NCI-H748 treated with DMSO at 0.1 percent for 48 hours (cell line): ENCODE measurements around the gene TGM5.
"Not testable (repeated sequence)": the region's sequence is repeated elsewhere in the genome, so short reads cannot be mapped to it uniquely, and the experiment has no call there.

ENCODE experiments used
- DNase-seq: peaks from one replicate; lab custom pipeline; 2025; lab: John Stamatoyannopoulos, UW

The TGM5 gene, protein sequence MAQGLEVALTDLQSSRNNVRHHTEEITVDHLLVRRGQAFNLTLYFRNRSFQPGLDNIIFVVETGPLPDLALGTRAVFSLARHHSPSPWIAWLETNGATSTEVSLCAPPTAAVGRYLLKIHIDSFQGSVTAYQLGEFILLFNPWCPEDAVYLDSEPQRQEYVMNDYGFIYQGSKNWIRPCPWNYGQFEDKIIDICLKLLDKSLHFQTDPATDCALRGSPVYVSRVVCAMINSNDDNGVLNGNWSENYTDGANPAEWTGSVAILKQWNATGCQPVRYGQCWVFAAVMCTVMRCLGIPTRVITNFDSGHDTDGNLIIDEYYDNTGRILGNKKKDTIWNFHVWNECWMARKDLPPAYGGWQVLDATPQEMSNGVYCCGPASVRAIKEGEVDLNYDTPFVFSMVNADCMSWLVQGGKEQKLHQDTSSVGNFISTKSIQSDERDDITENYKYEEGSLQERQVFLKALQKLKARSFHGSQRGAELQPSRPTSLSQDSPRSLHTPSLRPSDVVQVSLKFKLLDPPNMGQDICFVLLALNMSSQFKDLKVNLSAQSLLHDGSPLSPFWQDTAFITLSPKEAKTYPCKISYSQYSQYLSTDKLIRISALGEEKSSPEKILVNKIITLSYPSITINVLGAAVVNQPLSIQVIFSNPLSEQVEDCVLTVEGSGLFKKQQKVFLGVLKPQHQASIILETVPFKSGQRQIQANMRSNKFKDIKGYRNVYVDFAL

DNA sequence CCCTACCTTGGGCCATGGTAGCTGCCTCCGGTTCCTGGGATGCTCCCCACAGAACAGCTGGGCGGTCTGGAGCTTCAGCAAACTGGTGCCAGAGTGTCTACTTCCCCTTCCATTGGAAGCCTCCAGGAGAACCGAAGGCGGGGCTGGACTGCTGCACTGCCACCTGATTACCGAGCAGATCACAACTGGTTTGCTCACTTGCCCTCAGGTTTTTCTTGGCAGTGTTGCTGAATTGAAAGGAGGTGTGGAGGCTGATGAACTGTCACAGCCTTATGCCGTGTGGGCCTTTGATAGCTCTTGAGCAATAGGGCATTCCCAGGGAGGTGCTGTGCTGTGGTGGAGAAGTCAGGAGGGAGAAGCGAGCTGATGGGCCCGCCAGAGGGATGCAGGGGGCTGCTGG is at the start of gene TGM5:
TSS of gene TGM5 (minus strand) at position 95 of the 400 bp plus-strand sequence. CDS start at position 16, 79 bp downstream.
- no peak for DNase-seq

DNA sequence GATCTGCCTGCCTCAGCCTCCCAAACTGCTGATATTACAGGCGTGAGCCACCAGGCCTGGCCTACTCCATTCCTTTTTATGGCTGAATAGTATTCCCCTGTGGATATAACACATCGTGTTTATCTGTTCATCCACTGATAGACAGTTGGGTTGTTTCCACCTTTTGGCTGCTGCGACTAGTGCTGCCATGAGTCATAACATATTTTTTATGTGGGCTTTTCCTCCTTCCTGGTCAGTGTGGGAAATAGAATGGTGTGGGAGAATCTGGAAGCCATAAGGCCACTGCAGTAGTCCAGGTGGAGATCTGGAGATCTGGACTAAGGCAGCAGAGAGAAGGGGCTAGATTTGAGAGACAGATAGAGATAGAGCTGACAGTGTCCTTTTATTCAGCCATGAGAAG is 47.4 kb upstream of the TGM5 start:
- no peak for DNase-seq

DNA sequence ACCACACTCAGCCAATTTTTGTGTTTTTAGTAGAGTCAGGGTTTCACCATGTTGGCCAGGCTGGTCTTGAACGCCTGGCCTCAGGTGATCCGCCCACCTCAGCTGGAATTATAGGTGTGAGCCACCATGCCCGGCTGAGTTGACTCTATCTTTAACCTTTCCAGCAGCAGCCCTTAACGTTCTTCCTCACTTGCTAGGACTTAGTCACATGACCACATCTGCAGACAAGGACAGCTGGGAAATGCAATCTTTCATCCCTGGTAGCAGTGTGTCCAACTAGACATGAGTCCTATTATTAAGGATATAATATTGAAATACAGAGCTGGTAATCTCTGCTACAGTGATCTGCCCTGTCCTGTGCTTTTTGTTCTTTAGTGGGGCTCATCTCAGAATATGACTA is 45.6 kb upstream of the TGM5 start:
- DNase-seq = no peak

DNA sequence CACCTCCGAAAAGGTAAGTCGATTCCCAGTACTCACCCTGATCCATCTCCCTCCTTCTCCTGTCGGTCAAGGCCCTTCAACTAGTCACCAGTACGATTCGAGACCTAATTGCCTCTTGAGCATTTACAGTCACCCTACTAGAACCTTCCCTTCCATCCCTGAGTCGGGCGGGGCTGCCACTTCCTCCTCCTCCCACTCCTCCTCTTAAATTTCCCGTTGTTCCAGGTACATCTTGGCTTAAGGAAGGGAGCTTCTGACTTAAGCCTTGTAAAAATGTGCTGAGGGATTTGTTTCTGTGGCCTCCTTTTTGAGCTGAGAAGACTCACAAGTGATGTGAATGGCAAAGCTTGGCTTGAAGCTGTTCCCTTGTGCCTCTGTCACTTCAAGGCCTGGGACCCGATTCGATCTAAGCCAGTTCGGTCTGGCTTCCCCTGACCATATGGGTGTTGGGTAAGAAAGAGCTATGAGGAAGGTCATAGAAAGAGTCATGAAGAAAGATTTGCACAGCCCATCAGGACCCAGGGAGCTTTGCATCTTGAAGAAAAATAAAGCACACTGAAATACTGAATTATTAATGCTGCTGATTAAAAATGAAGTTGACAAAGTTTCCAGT is 35.6 kb upstream of the TGM5 start, which contains the start of gene TGM7:
TSS of gene TGM7 (minus strand) at position 51 of the 613 bp plus-strand sequence.
- DNase-seq = no peak

DNA sequence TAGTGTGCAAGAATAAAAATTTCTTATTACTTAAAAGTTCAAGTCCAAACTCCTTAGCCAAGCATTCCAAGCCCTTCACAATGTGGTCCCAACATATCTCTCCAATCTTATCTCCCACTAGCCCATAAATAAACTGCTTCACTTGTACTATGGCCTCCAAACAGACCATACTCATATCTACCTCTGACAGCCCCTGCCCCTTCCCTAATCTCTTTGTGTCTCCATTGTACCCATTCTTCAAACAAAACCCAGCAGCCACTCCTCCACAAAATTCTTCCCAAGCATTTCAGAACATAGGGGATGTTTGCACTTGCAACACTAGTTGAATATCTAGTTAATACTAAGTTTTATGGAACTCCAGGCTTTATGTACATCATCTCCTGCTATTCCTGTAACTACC is 33.2 kb upstream of the TGM5 start:
- no peak for DNase-seq

DNA sequence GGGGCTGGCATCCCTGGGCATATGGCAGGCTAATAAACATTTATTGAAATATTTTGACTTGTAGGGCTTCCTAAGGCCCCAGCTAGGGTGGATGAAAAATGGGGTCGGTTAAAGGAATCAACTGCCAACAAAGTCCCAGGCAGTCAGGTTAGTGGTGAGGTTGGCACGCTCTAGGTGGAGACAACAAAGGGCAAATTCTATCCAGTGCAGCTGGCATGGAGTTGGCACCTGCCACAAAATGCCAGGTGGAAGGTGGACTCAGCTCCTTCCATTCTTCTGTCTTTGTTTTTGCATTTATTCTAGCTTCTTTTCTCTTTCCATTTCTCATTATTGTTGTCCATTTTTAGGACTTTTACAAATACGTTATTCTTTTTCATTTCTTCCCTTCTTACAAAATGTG is 32.7 kb upstream of the TGM5 start:
- DNase-seq = no peak

DNA sequence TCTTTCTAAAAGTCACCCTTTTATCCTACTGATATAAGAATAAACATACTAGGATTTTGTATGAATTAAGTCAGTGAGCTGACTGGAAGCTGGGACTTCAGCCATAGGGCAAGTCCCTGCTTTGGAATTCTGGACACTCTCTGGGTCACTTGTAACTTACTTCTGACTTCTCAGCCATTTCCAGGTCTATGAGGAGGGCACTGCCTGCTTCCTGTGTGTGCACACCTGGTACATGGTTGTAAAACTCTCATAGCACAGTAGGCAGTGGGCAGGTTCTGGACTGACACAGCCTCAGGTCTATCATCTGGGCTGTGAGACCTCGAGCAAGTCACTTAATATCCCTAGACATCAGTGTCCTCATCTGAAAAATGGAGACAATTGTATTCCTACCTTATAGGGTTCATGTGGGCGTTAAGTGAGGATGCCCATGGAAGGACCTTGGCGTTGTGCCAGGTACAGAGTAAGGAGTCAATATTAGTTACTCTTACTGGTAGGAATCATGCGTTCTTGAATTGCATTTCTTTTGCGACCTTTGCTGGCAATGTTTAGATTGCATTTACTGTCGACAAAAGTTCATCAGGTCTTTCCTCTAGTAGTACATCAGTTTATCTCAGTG is 27.5 kb upstream of the TGM5 start:
- DNase-seq = no peak

DNA sequence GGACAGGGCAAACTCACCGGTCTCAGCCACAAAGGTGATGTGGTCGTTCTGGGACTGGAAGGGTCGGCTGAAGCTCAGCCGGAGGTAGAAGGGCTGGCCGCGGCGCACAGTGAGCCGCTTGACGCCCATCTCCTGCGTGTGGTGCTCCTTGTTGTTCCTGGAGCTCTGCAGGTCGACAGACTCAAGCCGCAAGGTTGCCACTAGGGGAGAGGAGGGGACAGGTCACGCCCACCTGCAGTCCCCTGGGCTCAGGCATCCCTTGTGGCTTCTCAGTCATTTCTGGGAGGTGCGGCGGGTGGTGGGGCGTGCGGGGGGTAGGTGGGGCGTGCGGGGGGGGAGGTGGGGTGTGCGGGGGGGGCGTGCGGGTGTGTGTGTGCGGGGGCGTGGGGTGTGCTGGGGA is 26.7 kb upstream of the TGM5 start:
- no peak for DNase-seq

DNA sequence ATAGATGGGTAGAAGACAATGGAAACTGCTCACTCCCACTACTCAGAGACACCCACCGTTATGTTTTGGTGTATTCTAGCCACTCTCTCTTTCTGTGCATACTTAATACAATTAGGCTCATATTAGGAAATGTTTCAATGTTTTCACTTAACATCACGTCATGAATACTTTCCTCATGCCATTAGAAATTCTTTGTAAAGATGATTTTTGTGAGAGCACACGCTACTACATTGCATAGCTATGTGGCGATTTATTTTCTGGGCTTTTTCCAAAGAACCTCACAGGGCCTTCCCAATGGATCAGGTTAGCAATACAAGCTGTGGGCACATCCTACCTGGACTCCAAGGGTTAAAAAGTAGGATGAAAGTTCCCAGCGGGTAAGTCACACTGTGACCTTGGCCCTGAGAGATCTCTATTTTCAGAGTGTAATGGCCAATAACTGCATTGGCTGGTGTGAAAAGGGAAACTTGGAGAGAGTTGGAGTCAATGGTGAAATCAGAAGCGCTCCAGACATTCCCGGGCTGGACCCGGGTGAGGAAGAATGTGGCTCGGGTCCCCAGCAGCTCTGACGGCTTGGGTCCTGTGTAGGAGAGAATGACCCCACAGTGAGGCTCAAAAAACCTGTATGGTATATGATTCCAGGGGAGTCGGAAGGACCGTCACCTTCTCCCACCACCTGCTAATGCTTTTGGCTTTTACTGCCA is 25.8 kb upstream of the TGM5 start:
- no peak for DNase-seq

DNA sequence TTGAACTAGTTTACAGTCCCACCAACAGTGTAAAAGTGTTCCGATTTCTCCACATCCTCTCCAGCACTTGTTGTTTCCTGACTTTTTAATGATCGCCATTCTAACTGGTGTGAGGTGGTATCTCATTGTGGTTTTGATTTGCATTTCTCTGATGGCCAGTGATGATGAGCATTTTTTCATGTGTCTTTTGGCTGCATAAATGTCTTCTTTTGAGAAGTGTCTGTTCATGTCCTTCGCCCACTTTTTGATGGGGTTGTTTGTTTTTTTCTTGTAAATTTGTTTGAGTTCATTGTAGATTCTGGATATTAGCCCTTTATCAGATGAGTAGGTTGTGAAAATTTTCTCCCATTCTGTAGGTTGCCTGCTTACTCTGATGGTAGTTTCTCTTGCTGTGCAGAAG is 22.9 kb upstream of the TGM5 start:
- not testable (repeated sequence) for DNase-seq

DNA sequence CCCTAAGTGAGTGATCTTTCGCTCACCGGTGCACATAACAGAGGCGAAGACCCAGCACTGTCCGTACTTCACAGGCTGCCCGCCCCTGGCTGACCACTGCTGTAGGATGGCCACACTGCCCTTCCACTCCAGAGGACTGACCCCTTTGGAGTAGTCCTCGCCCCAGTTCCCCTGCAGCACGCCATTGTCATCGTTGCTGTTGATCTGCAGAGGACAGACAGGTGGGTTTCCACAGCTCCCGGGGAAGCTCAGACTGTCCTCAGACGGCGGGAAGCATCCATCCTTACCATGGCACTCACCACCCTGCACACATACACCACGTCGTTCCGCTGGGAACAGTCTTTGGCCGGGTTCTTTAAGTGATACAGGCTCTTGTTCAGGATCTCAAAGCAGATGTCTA is 20.5 kb upstream of the TGM5 start:
- DNase-seq = no peak

DNA sequence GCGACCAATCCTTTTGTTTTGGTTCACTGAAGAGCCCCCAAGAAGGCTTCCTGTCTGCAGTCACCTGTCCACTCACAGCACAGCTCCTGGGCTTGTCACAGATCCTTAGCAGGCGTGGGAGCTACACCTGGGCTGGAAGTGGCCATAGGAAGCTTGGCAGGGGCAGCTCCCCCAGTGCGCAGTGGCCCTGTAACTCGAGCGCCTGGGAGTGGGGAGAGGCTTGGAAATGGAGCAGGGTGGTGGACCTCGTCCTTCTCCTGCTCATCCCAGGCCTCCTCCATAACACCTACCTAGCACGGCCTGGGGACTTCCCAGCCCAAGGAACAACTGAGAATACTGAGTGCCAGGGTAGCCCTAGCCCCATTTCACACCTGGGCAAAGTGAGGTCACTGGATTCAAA is 19.3 kb upstream of the TGM5 start:
- no peak for DNase-seq

DNA sequence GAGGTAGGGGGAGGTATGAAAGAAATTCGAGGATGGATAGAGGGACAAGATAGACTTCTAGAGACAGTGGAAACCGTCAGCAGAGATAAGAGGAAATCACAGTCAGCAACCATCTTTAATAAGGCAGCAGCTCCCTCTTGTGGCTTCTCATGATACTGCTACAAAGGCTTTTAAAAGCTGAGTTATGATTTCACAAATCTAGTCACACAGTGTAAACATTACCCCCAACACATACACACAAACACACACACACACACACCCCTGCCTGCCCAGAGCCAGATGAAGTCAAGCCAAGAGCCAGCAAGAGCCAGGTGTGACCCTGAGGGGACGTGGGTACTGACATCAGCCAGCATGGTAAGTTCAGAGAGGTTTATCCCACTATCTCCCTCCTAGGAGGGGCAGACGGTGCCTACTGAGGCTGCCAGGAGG is 18.9 kb upstream of the TGM5 start:
- peak; percentile 31 for DNase-seq

DNA sequence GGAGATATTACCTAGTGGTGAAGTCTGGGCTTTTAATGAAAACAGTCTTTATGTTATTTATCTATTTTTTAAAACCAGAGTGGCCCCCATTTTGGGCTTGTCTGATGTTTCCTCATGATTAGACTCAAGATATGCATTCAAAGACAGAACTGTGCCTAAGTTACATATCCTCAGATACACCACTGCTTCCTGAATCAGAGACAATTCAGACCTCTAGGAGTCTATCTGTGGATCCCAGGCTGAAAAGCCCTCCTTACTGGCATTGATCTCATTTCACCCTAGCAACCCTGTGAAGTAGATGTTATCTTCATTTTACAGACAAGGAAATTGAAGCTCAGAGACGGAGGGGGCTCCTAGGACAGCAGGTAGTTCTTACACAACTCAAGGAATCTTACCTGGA is 16.8 kb upstream of the TGM5 start:
- DNase-seq = no peak

DNA sequence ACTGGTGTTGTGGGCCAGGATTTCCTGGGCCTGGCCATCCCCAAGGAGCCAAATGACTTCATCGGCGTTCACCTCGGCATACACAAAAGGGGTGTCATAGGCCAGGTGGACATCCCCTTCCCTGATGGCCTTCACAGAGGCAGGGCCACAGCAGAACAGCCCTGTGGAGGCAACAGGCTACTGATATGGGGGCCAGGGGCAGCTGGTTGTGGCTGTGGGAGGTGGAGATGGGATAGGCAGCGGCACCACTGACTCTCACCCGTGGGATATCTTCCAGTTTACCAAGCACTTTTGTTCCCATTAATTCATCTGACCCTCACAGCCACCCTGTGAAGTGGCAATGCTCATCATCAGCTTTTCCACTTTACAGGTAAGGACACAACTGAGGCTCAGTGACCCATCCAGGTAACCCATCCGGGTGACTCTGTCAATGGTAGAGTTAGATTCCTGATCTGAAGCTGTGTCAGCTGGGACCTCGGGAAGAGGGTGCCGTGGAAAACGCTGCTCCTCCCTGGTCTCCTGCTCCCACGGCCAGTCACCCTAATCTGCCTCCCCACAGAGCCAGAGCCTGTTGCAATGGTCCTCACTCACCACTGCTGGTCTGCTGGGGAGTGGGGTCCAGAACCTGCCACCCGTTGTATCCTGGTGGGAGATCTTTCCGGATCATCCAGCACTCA is 15.3 kb upstream of the TGM5 start:
- no peak for DNase-seq

DNA sequence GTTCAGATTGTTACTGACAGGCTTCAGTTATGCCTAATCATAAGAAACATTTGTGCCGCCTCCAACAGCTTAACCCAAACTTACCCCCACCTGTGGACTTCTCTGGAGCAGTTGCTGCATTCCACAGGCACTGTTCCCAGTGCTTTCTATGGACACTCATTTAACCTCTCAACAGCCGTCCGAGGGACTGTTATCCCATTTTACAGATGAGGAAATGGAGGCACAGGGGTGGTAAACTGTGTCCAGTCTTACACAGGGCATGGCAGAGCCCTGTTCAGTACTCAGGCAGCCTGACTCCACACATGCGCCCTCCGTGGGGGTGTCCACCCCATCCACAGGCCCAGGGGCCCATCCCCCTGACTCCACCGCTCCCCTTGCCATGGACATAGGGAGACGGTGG is 14.3 kb upstream of the TGM5 start:
- DNase-seq = no peak

DNA sequence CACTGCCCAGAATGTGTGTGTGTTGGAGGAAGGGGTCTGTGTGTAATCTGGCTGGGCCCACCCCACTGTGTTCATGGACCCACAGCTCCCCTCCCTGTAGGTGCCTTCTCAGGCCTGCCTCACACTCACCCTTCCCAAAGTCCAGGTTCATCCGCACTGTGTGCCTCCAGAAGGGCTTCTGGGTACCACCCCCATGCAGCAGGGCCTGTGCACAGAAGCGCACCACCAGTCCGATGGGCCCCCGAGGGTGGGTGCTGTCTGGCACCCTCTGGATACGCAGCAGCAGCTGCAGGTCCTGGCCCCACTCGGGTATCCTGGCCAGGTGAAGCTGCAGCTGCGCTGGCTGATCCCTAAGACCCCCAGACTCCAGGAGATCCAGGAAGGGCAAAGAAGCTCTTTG is 12.8 kb upstream of the TGM5 start:
- no peak for DNase-seq

DNA sequence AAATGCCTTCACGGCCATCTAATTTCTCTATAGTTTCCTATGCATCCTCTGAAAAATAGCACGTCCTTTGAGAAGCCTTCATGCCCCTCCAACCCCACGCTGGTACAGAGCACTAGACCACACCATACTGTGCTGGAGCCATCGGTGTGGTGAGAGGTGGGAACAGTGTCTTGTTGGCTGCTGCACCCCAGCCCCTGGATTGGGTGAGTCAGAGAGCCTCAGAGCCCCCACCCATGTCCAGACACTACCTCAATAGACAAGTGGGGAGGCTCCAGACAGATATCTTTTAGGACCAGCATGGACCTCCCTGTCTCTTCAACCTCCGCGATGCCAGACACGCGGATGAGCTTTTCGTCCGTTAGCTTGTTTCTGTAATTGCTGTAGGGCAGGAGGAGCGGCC is 12.1 kb upstream of the TGM5 start:
- no peak for DNase-seq

DNA sequence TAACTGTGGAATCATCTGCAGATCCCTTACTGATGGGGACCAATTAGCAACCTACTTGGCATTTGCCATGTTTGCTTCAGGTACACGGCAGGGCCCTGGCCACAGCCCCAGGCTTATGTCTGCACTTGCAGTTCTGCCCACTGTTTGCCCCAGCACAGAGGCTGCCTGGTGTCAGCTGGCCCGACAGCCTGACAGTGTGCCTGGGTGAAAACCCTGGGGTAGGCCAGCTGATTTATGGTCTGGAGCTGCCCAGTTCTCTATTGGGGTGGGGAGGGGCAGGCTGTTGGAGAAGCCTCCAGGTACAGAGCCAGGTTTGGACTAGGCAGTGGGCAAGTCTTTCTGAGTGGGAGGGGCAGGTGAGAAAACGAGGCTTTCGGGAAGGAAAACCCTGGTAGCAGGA is 11.2 kb upstream of the TGM5 start:
- DNase-seq = no peak

DNA sequence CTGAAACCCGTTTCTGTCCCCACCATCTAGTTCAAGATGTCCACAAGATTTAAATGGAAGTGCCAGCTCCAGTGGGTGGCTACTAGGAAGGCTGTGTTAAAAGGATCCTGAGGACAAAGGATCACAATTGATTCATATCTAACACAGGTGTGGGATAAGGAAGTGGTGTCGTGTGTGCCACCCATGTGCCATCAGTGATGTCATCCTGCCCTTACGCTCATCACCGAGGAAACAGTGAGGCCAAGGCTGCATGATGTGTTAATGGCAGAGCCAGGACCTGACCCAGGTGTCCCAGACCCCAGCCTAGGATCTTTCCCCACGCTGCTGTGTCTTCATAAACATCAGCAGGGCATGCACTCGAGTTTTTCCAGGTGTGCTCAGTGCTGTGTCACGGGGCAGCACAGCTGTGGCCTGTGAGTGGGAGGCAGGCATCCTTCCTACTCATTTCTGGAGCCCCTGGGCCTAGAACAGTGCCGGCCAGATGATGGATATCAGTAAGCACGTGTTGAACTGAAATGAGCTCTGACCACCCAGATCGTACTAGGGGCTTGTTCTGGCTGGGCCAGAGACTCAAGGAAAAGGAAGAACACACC is 10.6 kb upstream of the TGM5 start:
- DNase-seq = no peak
